ENCODE data around the gene DARS1.
"Not testable (repeated sequence)": the region's sequence is repeated elsewhere in the genome, so short reads cannot be mapped to it uniquely, and the experiment has no call there.

The DARS1 gene

GRCh38 chr2:135942936-135943688 lies 42.3 kb downstream of the DARS1 start:
- DNase-seq: no peak

DNA sequence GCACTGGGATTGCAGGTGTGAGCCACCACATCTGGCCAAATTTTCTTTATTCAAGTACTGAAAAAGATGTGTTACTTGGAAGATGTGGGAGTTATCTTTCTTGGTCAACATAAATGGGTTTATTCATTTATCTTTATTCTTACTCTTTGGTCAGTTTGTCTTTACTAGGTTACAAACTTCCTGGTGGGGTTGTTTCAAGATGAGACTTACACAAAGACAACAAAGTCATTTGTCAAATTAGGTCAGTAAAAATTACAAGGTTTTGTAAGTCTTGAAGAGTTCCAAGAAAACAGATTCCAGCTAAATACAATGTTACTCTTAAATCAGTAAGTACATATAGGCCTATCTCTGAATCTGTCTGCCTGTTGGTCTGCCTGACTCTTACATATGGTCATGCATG lies 48.9 kb downstream of the DARS1 start:
- DNase-seq: no peak

DNA sequence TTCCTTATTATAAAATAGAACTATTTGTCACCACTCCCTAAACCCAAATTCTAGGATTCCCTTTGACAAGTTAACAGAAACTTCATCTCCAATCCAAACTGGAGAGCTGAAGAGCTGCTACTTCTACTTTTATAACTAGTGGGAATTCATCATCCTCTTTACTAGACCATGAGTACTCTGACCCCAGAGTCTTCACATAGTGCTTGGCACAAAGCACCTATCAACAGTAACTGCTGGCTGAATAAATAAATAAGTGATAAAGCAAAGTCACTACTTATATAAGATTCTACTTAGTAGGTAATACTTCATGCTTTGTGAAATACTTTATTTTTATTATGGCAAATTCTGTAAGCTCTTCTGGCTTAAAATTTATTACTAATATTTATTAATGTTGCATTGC lies 49.5 kb downstream of the DARS1 start:
- no peak for DNase-seq

DNA sequence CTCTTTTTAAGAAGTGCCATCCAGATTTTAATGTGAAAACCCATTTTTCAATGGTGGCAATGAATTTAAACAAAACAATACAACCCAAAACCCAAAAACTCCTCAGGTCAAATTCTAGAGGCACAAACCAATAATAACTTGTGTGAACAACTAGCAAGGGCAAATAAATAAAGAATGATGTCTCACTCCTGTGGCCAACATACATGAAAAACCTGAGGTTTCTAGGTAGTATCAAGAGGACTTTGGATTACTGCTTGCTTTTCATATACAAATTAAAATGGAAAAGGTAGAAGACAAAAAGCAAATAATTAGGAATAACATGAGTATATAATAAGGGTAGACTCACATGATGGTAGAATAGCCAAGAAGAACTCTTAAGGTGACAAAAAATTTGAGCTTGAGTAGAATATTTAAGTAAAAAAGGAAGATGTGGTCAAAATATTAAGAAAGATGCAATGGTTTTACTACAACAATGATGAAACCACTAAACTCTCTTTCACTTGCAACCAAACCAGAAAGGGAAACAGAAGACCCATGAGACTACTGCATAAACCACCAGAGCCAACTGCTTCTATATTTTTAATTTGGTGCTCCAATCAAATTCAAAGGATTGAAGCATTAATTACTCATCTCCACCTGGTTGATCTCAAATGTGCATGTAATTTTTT lies 53.5 kb downstream of the DARS1 start:
- DNase-seq: no peak

GRCh38 chr2:135926605-135927004 lies 58.8 kb downstream of the DARS1 start:
- no peak for DNase-seq

DNA sequence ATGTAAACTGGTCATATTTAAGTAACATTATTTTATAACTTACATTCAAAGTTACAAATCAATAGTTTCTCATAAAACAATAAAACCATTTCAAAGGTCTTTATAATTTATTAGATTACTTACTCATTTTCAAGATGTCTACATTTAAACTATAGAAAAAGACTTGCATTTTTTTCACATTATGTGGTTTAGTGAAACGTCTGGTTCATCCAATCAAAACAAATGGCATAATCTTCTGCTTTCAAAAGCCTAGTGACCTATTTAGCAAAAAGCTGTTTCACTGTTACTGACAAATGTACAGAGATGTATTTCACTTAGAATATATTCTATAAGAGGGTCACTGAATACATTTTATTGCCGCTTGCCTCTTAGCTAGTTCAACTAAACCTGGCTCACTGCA lies 59.9 kb downstream of the DARS1 start:
- no peak for DNase-seq

DNA sequence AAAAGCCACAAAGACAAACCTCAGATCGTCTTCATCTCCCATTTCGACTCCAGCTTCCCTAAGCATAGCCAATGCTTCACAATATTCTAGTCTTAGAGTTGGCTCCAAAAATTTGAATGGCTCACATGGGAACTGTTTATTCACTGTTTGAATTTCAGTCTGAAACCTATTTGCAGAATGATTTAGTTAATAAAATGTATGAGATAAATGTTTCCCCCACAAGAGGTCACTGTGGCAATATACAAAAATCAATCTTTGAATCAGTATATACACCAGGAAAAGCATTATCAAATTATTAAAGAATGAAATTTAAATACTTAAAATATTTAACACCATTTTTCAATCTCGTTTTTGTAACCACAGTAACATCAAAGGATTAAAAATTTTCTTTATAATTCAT lies 69.2 kb downstream of the DARS1 start:
- peak; percentile 13 for DNase-seq

DNA sequence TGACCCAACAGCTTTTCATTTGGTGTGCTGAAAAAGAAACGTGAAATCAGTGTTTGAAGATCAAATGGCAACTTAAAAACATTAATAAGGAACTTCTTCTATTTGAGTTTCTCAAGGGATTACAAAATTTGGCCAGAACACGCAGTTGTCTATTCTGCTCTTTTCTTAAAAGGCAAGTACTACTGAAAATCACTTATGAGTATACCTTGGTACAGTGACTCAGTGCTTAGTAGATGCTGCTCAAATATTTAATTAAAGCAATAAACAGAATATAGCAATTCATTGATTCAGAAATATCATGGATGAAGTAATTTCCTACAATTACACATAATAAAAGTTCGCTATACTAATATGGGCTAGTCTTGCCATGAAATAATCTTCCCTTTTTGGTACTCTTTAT lies 70.9 kb downstream of the DARS1 start:
- no peak for DNase-seq

DNA sequence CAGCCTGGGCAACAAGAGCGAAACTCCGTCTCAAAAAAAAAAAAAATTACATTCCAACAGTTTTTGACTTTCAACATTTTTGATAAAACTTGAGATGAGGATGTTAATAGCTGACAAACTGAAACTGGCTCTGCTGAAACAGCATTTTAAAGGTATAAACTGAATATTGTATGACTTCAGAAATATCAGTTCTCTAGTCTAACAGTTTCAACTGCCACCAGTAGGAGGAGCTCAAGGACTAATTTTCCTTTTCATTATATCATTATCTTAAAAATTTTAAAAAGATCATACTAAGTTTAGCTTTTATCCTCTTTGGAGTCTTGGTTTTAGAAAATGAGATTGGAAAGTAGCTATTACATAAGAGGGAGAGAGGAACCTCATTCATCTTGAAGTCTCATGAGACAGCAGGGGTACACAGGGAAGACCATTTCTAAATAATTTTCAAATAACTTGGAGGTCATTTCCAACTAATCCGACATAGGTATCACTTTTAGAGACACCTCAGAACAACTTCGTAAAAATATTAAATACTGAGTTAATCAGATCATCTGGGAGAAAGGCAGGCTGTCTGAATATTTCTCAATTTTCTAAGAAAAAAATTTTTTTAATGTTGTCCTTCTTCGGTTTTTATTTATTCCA lies 71.6 kb downstream of the DARS1 start:
- no peak for DNase-seq

DNA sequence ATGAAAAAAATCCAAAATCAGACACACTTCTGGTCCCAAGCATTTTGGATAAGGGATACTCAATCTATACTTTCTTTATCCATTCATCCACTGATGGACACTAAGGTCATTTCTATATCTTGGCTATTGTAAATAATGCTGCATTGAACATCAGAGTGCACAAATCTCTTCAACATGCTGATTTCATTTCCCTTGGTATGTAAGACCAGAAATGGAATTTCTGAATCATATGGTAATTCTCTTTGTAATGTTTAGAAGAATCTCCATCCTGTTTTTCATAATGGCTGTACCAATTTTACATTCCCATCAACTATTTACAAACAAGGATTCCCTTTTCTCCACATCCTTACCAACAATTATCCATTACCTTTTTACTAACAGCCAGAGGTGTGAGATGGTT lies 75.5 kb downstream of the DARS1 start:
- DNase-seq: no peak

GRCh38 chr2:135905679-135906078 lies 79.7 kb downstream of the DARS1 start:
- DNase-seq: no peak

DNA sequence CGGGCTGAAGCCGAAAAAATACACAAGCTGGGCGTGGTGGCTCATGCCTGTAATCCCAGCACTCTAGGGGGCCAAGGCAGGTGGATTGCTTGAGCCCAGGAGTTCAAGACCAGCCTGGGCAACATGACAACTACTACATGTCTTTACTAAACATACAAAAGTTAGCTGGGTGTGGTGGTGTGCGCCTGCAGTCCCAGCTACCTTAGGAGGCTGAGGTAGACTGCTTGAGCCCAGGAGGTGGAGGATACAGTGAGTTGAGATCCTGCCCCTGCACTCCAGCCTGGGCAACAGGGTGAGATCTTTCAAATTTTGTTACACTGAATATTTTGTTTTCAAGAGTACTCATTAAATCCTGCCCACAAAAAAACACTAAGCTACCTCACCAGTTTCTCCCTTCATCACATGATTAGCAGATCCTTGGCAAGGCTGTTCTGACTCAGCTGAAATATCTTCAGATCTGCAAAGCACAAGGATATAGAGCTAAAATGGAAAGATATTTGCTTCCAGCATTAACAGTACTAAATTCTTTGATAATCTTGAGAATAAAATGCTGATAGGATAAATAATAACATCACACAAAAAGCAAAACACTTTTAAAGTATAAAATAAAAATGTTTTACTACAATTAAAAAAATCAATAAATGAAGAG lies 81.0 kb downstream of the DARS1 start:
- no peak for DNase-seq

DNA sequence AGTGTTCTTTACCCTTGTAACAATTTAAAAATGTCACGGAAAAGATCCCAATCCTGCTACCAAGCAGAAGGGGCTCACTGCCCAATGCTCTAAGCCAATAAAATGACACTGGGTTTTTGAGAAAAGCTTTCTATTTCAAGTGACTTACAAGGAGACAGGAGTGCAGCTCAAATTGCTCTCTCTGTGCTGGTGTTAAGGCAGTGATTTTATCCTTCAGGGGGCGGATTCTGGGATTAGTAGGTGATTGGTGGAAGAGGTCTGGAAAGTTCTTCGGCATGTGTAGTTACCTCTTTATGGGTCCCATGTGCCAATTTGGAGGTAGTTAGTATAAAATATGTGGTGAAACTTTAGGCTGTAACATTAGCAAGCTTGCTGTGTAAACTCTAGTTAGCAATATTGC lies 81.8 kb downstream of the DARS1 start:
- DNase-seq: no peak

GRCh38 chr2:135899567-135899966 lies 85.9 kb downstream of the DARS1 start:
- DNase-seq: no peak

DNA sequence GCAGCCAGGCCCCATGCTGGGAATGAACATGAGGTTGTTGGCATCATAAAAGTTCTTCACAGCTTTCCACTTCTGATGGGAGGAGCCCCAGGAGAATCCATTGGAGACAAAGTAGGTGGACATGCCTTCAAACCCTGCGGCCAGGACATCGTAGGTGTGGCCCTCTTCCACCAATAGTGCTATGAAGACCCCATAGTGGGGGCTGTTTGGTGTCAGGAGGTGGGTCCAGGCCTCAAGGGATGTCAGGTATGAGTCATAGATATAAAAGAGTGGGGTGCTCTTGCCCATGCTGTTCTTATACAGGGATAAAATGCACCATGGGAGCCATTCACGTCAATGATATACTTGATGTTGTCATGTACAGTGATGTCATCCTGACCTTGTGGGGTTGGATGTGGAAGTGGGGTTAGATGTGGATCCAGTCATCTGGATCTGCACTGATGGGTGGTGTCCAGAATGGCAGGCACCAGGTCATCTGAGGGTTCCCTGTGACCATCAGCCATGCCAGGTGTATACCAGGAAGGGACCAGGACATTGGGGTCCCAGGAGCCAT lies 87.1 kb downstream of the DARS1 start:
- no peak for DNase-seq

- DNase-seq: no peak
Observed at GRCh38 chr2:135894930-135895329, 90.5 kb downstream of the DARS1 start.

DNA sequence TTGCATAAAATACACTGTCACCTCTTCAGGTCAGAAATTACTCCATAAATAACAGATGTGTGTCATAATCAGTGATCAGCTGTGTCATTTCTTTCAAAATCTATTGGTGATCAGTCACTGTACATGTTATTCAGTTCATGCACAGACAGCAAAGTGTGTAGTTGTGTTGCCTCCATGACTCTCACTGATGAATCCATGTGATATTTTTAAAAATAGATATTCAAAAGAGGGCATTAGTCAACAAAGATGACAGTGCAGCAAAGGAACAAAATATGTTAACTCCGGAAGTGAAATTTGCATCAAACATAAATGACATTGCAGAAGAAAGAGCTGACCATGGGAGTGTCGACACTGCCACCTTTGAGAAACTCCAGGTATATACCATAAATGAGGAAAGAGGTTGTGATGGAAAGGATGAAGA lies 92.0 kb downstream of the DARS1 start:
- no peak for DNase-seq

- no peak for DNase-seq
Observed at GRCh38 chr2:135890835-135891234, 94.6 kb downstream of the DARS1 start.

DNA sequence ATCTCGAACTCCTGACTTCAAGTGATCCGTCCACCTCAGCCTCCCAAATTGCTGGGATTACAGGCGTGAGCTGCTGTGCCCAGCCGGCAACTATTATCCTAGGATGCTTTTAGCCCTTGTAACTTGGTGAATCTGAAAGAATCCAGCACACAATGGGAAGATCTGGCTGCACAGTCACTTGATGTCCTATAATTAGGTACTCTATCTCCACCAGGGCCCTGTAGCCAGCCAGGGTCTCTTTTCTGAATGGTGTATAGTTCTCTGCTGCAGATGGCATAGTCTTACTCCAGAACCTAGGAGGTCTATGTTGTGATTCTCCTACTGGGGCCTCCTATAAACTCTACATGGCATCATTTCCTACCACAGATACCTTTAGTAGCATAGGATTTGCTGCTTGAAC lies 95.3 kb downstream of the DARS1 start:
- no peak for DNase-seq

- DNase-seq: not testable (repeated sequence)
Observed at GRCh38 chr2:135888587-135888986, 96.8 kb downstream of the DARS1 start.

DNA sequence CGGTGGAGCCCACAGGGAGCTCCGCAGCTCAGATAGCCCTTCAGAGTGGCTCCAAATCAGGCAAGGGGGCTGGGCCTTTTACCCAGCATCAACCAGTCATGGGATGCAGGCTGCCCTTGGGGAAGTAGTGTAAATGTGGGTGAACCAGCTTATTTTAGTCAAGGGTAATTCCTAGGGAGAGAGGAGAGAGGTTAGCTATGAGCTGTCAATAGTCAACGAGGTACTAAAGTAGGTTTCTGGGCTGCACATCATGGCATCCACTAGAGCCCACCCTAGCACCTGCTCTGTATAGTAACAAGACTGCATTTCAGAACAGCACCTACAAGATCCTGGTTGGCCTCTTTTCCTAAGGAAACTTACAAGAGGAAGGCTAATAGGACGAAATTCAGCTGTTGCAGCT lies 99.7 kb downstream of the DARS1 start:
- no peak for DNase-seq

DNA sequence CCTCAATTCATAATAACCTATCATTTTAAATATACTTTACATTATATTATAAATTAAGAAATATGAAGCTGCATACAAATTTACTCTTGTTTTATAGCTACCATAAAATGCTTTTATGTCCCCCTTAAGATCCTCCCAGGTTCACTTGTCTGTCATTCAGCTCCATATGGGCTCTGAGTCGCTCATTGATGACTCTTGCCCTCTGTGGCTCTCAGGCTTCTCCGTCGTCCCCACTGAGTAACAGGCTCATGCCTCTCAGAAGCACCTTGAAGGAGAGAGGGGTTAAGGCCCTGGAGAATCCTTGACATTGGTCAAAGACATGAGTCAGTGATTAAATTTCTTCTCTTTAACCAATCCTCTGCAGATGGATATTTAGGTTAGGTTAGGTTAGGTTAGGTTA lies 103.0 kb downstream of the DARS1 start:
- DNase-seq: no peak

DNA sequence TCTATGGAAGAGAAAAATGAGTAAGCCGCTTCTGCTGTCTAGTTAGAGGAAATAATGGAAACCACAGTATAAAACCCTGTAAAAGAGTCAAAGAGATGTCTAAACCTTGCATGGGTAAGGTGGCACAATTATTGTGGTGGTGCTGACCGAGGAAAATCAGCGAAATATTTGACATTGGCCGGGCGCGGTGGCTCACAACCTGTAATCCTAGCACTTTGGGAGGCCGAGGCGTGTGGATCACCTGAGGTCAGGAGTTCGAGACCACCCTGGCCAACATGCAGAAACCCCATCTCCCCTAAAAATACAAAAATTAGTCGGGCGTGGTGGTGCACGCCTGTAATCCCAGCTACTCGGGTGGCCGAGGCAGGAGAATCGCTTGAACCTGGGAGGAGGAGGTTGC lies 108.7 kb downstream of the DARS1 start:
- DNase-seq: not testable (repeated sequence)

Data from NCI-H2081 treated with DMSO at 0.1 percent for 48 hours (cell line).